Measurements from ENCODE around the gene GPBP1.

GPBP1 gene

DNA sequence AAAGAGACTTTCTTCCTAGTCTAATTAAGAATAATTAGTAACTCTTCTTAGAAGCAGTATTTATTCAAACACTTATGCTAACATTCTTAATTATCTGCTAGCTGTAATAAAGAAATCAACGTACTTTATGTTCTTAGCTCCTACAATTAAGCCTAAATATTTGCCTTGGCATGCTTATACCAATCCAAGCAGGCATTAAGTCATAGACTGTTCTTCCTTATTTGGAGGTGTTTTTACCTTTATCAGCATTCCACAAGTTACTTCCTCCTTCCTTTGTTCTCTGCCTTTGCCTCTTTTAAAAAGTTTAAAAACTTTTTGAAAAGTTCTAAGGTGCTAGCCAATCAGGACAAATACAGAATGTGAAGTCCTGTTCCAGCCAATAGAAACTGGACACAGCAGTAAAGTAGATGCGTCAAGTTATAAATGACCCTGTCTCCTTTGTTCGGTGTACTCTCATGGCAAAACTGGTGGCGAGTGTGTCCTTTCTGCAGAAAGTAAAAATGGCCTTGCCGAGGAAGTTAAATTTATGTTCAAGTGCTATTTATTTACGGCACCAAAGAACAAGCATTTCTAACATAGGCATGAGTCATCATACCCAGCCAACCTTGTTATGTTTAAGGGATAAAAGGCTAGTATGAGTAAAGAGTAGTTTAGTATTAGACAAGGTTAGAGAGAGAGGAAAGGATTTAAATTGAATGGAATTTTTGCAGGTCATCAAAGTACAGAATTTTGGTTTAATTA is 58.6 kb downstream of the GPBP1 start:
- H3K4me1 ChIP-seq (ENCODE audit: control insufficient read depth, insufficient read depth, low read length) = no peaks in the 10 kb centered on the region
- no peaks in the 10 kb centered on the region for H3K9me3 ChIP-seq (ENCODE audit: control insufficient read depth, insufficient read depth, low read length)
- no peak for DNase-seq (ENCODE audit: low read depth, low spot score)
- no peak overlapping the region for H3K27ac ChIP-seq (ENCODE audit: low read length)
- H3K27me3 ChIP-seq (ENCODE audit: control insufficient read depth, insufficient read depth, low read length) = no peaks in the 10 kb centered on the region
- no CpG with 5 or more reads among the region's 6 CpGs for WGBS (ENCODE audit: insufficient coverage, insufficient read length)
- H3K4me3 ChIP-seq (ENCODE audit: low read length) = no peak overlapping the region
- H3K36me3 ChIP-seq (ENCODE audit: control insufficient read depth, insufficient read depth, low read length) = peaks cover 11% of the 10 kb centered on the region; the same call in 1 of the 2 replicates

DNA sequence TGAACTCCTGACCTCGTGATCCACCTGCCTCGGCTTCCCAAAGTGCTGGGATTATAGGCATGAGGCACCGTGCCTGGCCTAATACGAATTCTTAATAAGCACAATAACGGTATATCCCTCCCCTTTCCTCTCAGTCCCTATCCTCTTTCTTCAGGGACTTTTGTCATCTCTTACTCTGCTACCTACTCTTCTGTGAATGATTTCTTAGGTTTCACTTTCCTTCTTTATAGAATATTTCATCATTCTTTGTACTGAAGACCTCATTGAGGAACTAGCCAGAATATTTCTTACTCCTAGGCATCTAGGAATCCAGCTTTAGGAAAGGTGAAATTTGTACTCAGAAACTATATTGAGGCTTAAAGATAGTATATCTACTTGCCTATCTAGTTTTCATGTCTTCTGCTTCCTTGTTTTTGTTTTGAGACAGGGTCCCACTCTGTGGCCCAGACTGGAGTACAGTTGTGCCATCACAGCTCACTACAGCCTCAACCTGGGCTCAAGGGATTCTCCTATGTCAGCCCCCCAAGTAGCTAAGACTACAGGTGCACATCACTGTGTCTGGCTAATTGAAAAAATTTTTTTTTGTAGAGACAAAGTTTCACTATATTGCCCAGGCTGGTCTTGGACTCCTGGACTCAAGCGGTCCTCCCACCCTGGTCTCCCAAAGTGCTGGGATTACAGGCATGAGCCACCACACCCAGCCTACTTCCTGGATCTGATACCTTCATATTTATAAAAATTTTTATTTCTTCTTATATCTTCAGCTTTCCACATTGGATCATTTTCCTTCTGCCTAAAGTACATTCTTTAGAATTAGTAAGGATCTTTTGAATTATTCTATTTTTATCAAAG is 69.7 kb downstream of the GPBP1 start:
- H3K9me3 ChIP-seq (ENCODE audit: control insufficient read depth, insufficient read depth, low read length) = no peaks in the 10 kb centered on the region
- no peak for DNase-seq (ENCODE audit: low read depth, low spot score)
- no peaks in the 10 kb centered on the region for H3K27me3 ChIP-seq (ENCODE audit: control insufficient read depth, insufficient read depth, low read length)
- H3K4me3 ChIP-seq (ENCODE audit: low read length) = no peak overlapping the region
- H3K36me3 ChIP-seq (ENCODE audit: control insufficient read depth, insufficient read depth, low read length) = peaks cover 4% of the 10 kb centered on the region; the same call in 1 of the 2 replicates
- H3K27ac ChIP-seq (ENCODE audit: low read length) = no peak overlapping the region
- WGBS (ENCODE audit: insufficient coverage, insufficient read length) = no CpG with 5 or more reads among the region's 6 CpGs
- H3K4me1 ChIP-seq (ENCODE audit: control insufficient read depth, insufficient read depth, low read length) = no peaks in the 10 kb centered on the region

DNA sequence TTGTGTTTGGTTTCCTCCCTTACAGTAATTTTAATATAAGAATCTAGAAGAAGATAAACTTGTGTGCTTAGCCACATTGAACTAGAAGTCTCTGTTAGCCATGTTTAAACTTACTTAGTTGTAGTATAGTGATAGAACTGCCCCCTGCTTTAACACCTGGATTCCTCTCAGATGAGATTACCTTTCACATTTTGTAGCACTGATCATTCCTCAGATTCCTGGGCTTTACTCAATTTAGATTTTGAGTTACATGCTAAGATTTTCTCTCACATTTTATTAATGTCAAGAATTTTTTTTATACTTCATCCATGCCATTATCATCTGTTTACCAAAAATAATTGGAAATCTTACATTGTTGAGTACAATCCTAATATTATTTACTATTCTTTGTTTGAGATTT is 70.5 kb downstream of the GPBP1 start:
- H3K36me3 ChIP-seq (ENCODE audit: control insufficient read depth, insufficient read depth, low read length) = peaks cover 6% of the 10 kb centered on the region; the same call in 1 of the 2 replicates

DNA sequence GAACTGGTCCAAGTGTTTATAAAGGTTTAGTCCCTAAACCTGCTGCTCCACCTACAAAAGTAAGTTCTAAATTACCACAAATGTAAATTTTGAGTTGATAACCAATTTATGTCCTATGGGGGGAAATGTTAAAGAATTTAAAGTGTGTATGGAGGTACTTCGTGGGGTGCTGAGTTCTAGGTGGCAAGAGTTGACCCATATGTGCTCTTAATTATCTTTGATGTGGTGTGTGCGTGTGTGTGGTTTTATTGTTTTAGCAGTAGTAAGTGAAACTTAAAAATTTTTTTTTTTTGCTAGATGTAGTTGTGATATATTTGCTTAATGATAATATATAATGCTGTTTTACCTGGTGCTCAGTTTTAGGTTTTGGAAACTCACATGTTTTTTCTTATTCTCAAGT is 72.6 kb downstream of the GPBP1 start:
- H3K9me3 ChIP-seq (ENCODE audit: control insufficient read depth, insufficient read depth, low read length) = no peaks in the 10 kb centered on the region
- no peaks in the 10 kb centered on the region for H3K4me1 ChIP-seq (ENCODE audit: control insufficient read depth, insufficient read depth, low read length)
- no peaks in the 10 kb centered on the region for H3K27me3 ChIP-seq (ENCODE audit: control insufficient read depth, insufficient read depth, low read length)
- H3K27ac ChIP-seq (ENCODE audit: low read length) = no peak overlapping the region
- H3K36me3 ChIP-seq (ENCODE audit: control insufficient read depth, insufficient read depth, low read length) = peaks cover 7% of the 10 kb centered on the region; the same call in 1 of the 2 replicates
- DNase-seq (ENCODE audit: low read depth, low spot score) = no peak
- H3K4me3 ChIP-seq (ENCODE audit: low read length) = no peak overlapping the region
- whole genome bisulfite sequencing (ENCODE audit: insufficient coverage, insufficient read length) = 100% methylated on average over 2 of the region's 2 CpGs

More for the DNA sequence above, 70.5 kb downstream of the GPBP1 start:
- Histone ChIP-seq H3K9me3 (ENCODE audit: control insufficient read depth, insufficient read depth, low read length) (no peaks in the 10 kb centered on the region), H3K4me1 (ENCODE audit: control insufficient read depth, insufficient read depth, low read length) (no peaks in the 10 kb centered on the region), H3K4me3 (ENCODE audit: low read length) (no peak overlapping the region), H3K27me3 (ENCODE audit: control insufficient read depth, insufficient read depth, low read length) (no peaks in the 10 kb centered on the region), H3K27ac (ENCODE audit: low read length) (no peak overlapping the region)
- DNase-seq (ENCODE audit: low read depth, low spot score) = no peak

DNA sequence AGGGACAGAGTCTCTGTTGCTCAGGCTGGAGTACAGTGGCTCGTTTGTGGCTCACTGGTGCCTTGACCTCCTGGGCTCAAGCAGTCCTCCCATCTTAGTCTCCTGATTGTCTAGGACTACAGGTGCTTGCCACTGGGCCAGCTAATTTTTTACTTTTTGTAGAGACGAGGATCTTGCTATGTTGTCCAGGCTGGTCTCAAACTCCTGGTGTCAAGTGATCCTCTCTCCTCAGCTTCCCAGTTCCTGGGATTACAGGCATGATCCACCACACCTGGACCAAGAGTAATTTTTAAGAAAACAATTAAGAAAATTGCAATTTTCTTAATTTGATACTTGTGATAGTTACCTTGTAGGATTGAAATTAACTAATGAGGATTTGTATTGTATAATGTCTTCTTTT is 73.9 kb downstream of the GPBP1 start:
- H3K27me3 ChIP-seq (ENCODE audit: control insufficient read depth, insufficient read depth, low read length) = no peaks in the 10 kb centered on the region
- H3K36me3 ChIP-seq (ENCODE audit: control insufficient read depth, insufficient read depth, low read length) = peaks cover 7% of the 10 kb centered on the region; the same call in 1 of the 2 replicates
- no peak overlapping the region for H3K4me3 ChIP-seq (ENCODE audit: low read length)
- no CpG with 5 or more reads among the region's 2 CpGs for WGBS (ENCODE audit: insufficient coverage, insufficient read length)
- no peaks in the 10 kb centered on the region for H3K9me3 ChIP-seq (ENCODE audit: control insufficient read depth, insufficient read depth, low read length)
- no peak overlapping the region for H3K27ac ChIP-seq (ENCODE audit: low read length)
- DNase-seq (ENCODE audit: low read depth, low spot score) = no peak
- no peaks in the 10 kb centered on the region for H3K4me1 ChIP-seq (ENCODE audit: control insufficient read depth, insufficient read depth, low read length)

DNA sequence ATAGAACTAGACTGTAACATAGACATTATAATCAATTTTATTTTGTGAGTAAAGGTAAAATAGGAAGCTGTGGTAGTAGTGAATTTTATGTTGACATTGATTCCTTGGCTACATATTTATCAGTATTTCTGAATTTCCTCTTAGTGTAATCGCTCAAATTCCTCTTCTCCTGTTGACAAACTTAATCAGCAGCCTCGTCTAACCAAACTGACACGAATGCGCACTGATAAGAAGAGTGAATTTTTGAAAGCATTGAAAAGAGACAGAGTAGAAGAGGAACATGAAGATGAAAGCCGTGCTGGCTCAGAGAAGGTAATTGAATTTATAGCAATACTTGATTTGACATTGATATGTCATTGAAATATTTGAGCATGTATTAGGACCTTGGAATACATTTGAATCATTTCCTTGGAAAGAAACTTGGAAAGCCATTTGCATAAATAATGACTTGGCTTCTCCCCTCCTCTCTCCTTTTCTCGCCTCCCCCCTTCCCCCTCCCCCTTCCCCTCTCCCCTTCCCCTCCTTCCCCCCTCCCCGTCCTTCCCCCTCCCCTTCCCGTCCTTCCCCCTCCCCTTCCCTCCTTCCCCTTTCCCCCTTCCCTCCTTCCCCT is 75.5 kb downstream of the GPBP1 start:
- peaks cover 7% of the 10 kb centered on the region; the same call in 1 of the 2 replicates for H3K36me3 ChIP-seq (ENCODE audit: control insufficient read depth, insufficient read depth, low read length)
- no CpG with 5 or more reads among the region's 8 CpGs for WGBS (ENCODE audit: insufficient coverage, insufficient read length)
- no peak for DNase-seq (ENCODE audit: low read depth, low spot score)

DNA sequence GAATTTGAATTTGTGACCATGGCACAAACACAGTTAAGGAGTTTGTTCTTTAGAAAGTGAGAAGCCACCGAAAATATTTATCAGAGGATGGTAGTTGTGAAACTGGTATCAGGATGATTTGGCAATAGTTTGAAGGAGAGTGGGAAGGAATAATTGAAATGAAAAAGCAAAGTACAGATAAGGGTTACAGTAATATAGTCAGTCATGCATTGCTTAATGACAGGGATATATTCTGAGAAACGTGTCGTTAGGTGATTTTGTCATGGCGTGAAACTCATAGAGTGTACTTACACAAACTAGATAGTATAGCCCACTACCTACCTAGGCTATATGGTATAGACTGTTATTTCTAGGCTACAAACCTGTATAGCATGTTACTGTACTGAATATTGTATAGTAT is 84.2 kb downstream of the GPBP1 start:
- H3K9me3 ChIP-seq (ENCODE audit: control insufficient read depth, insufficient read depth, low read length) = no peaks in the 10 kb centered on the region
- H3K27me3 ChIP-seq (ENCODE audit: control insufficient read depth, insufficient read depth, low read length) = no peaks in the 10 kb centered on the region
- no peak overlapping the region for H3K4me3 ChIP-seq (ENCODE audit: low read length)
- H3K27ac ChIP-seq (ENCODE audit: low read length) = no peak overlapping the region
- no peak for DNase-seq (ENCODE audit: low read depth, low spot score)
- WGBS (ENCODE audit: insufficient coverage, insufficient read length) = no CpG with 5 or more reads among the region's 4 CpGs
- H3K4me1 ChIP-seq (ENCODE audit: control insufficient read depth, insufficient read depth, low read length) = no peaks in the 10 kb centered on the region
- H3K36me3 ChIP-seq (ENCODE audit: control insufficient read depth, insufficient read depth, low read length) = peaks cover 2% of the 10 kb centered on the region; the same call in 1 of the 2 replicates

More for the DNA sequence above, 75.5 kb downstream of the GPBP1 start:
- no peak overlapping the region for H3K4me3 ChIP-seq (ENCODE audit: low read length)
- no peak overlapping the region for H3K27ac ChIP-seq (ENCODE audit: low read length)
- H3K9me3 ChIP-seq (ENCODE audit: control insufficient read depth, insufficient read depth, low read length) = no peaks in the 10 kb centered on the region
- no peaks in the 10 kb centered on the region for H3K27me3 ChIP-seq (ENCODE audit: control insufficient read depth, insufficient read depth, low read length)
- H3K4me1 ChIP-seq (ENCODE audit: control insufficient read depth, insufficient read depth, low read length) = no peaks in the 10 kb centered on the region

DNA sequence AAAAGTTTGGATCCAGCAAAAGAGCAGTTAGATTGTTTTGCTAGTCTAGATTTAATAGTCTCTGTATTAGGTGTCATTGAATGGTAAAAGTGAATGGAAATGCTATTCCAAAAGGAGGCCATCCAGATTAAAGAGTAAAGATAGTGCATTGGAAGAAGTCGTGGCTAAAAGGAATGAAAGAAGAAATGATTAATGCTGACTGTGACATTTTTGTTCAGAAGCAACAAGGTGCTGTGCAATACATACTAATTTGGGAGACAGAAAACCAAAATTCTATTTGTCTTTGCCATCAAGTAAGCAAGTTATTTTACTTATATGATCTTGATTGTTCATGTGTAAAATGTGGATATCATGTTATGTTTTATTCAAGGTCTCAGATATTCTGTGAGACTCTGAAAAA is 85.1 kb downstream of the GPBP1 start:
- no CpG with 5 or more reads among the region's 1 CpG for WGBS (ENCODE audit: insufficient coverage, insufficient read length)
- H3K9me3 ChIP-seq (ENCODE audit: control insufficient read depth, insufficient read depth, low read length) = no peaks in the 10 kb centered on the region
- H3K27ac ChIP-seq (ENCODE audit: low read length) = no peak overlapping the region
- no peak overlapping the region for H3K4me3 ChIP-seq (ENCODE audit: low read length)
- peaks cover 2% of the 10 kb centered on the region; the same call in 1 of the 2 replicates for H3K36me3 ChIP-seq (ENCODE audit: control insufficient read depth, insufficient read depth, low read length)
- no peaks in the 10 kb centered on the region for H3K4me1 ChIP-seq (ENCODE audit: control insufficient read depth, insufficient read depth, low read length)
- H3K27me3 ChIP-seq (ENCODE audit: control insufficient read depth, insufficient read depth, low read length) = no peaks in the 10 kb centered on the region
- no peak for DNase-seq (ENCODE audit: low read depth, low spot score)

DNA sequence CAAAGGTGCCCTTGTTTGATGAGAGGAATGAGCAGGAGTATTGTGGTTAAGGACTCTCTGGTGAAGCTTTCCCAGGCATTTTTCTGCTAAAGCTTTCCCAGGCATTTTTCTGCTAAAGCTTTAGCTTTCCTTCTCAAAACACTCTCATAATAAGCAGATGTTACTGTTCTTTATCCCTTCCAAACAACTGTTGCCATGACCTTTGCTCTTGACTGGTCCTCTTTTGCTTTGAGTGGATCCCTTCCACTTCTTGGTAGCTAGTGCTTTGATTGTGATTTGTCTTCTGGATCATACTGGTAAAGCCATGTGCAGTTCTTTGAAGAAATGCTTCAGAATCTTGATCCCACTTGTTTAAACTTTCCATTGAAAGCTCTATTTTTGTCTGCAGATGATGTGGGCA is 85.8 kb downstream of the GPBP1 start:
- Histone ChIP-seq H3K36me3 (ENCODE audit: control insufficient read depth, insufficient read depth, low read length) (peaks cover 2% of the 10 kb centered on the region; the same call in 1 of the 2 replicates), H3K27ac (ENCODE audit: low read length) (no peak overlapping the region), H3K27me3 (ENCODE audit: control insufficient read depth, insufficient read depth, low read length) (no peaks in the 10 kb centered on the region), H3K4me3 (ENCODE audit: low read length) (no peak overlapping the region), H3K9me3 (ENCODE audit: control insufficient read depth, insufficient read depth, low read length) (no peaks in the 10 kb centered on the region), H3K4me1 (ENCODE audit: control insufficient read depth, insufficient read depth, low read length) (no peaks in the 10 kb centered on the region)
- DNase-seq (ENCODE audit: low read depth, low spot score) = no peak

DNA sequence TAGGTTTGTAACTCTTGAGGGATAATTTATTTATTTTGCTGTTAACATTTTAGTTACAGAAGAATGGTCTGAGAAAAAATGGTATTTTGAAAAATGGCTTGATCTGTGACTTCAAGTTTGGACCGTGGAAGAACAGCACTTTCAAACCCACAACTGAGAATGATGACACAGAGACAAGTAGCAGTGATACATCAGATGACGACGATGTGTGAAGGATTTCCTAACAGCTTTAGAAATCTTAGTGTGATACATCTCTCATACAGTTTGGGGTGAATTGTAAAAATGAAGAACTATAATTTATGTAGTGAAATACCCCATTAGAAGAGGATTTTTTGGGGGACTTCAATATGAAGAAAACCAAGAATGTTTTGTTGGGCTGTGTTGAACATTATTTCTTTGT is 88.7 kb downstream of the GPBP1 start:
- Histone ChIP-seq H3K36me3 (ENCODE audit: control insufficient read depth, insufficient read depth, low read length) (peaks cover 2% of the 10 kb centered on the region; the same call in 1 of the 2 replicates), H3K27ac (ENCODE audit: low read length) (no peak overlapping the region), H3K4me1 (ENCODE audit: control insufficient read depth, insufficient read depth, low read length) (no peaks in the 10 kb centered on the region), H3K27me3 (ENCODE audit: control insufficient read depth, insufficient read depth, low read length) (no peaks in the 10 kb centered on the region), H3K9me3 (ENCODE audit: control insufficient read depth, insufficient read depth, low read length) (no peaks in the 10 kb centered on the region), H3K4me3 (ENCODE audit: low read length) (no peak overlapping the region)
- WGBS (ENCODE audit: insufficient coverage, insufficient read length) = no CpG with 5 or more reads among the region's 3 CpGs
- no peak for DNase-seq (ENCODE audit: low read depth, low spot score)

Measured in iPS DF 6.9 (cell line).